AG04450 (cell line): Measurements from ENCODE around the gene CANT1. TPM values are rescaled to one million over a fixed set of nuclear protein-coding genes. Genes with fewer than 3 reads are reported as not detected.

Source experiments
- CTCF ChIA-PET: fragments of 300-600, 350-600 bp; formaldehyde crosslinking; extraction: SDS; loops from one replicate; lab custom pipeline; 2022; ENCODE audit warnings: antibody characterized with exemption, inconsistent platforms; lab: Charles Lee
- POLR2A ChIA-PET: fragments of 350-600 bp; formaldehyde crosslinking; extraction: SDS; loops from one replicate; lab custom pipeline; 2021; ENCODE audit warnings: antibody characterized with exemption, inconsistent platforms; lab: Yijun Ruan, JAX
- DNase-seq: peaks from one replicate; pipeline ENCODE4 v3.0.0-alpha.2; 2011; ENCODE audit warnings: low read depth, low spot score
- H3K27ac ChIP-seq: one replicate; pipeline ENCODE4 v1.5.1; 2012; ENCODE audit warnings: low read depth, low read length, control low read depth
- H3K27me3 ChIP-seq: one replicate; pipeline ENCODE4 v1.6.0; 2012; ENCODE audit warnings: low read length; ENCODE audit not compliant: control insufficient read depth, insufficient read depth
- H3K4me3 ChIP-seq: 2 replicates; pipeline ENCODE4 v1.5.1; 2011; ENCODE audit warnings: mild to moderate bottlenecking, low read depth, low read length, control low read depth
- H3K9me3 ChIP-seq: 2 replicates; pipeline ENCODE4 v1.5.1; 2012; ENCODE audit warnings: low read length; ENCODE audit not compliant: control insufficient read depth, insufficient read depth
- CTCF ChIP-seq: IDR thresholded peaks from 2 replicates; pipeline ENCODE4 v1.5.1; 2011; ENCODE audit warnings: low read depth, low read length, control low read depth, inconsistent platforms
- polyA plus RNA-seq: library from polyadenylated mRNA; depleted of rRNA; stranded (reverse); fragments of >200 nt; gene quantifications from 2 replicates; pipeline ENCODE4 v1.2.3, GENCODE V29; 2011

CANT1 gene
- polyA plus RNA-seq, 1 experiment = 61.6 TPM

GRCh38 chr17:79020631-79021301 lies 11.2 kb upstream of the CANT1 start:
- ChIA-PET POLR2A (interaction anchor here (0.6 kb wide), 1 partner anchor 90 kb away, joined by 3 read pairs; no protein-coding TSS in a partner anchor), CTCF (interaction anchor here (0.5 to 4.7 kb wide), 13 partner anchors 9 to 377 kb away, joined by 3 to 35 read pairs (median 4); partner anchors contain the start of gene ENGASE)
- H3K9me3 ChIP-seq = peaks cover under 1% of the 10 kb centered on the region; the same call in 1 of the 2 replicates
- H3K27ac ChIP-seq = no peak overlapping the region
- DNase-seq = no peak
- H3K4me3 ChIP-seq = no peak overlapping the region
- TF ChIP-seq CTCF = no peak
- peaks cover 3% of the 10 kb centered on the region for H3K27me3 ChIP-seq

GRCh38 chr17:79019632-79020584 lies 10.3 kb upstream of the CANT1 start:
- Histone ChIP-seq H3K27ac (no peak overlapping the region), H3K27me3 (peaks cover 3% of the 10 kb centered on the region), H3K4me3 (0 out of 2 replicates have a peak overlapping the region, but pooled peaks have one; percentile 0), H3K9me3 (peaks cover 5% of the 10 kb centered on the region)
- POLR2A ChIA-PET = no interaction called here
- CTCF ChIA-PET = interaction anchor here (0.5 to 4.7 kb wide), 14 partner anchors 10 to 380 kb away, joined by 3 to 35 read pairs (median 4); partner anchors contain the start of gene ENGASE
- peak; percentile 80 for TF ChIP-seq CTCF
- DNase-seq = peak; percentile 56

- ChIA-PET CTCF (interaction anchor here (0.7 to 4.7 kb wide), 6 partner anchors 23 to 381 kb away, joined by 3 to 35 read pairs (median 19); no protein-coding TSS in a partner anchor), POLR2A (no interaction called here)
- H3K4me3 ChIP-seq = no peak overlapping the region
- peaks cover 3% of the 10 kb centered on the region for H3K27me3 ChIP-seq
- no peak for DNase-seq
- no peak overlapping the region for H3K27ac ChIP-seq
- peaks cover 5% of the 10 kb centered on the region for H3K9me3 ChIP-seq
- no peak for TF ChIP-seq CTCF
These were observed 9.7 kb upstream of the CANT1 start for GRCh38 chr17:79019261-79019631.

GRCh38 chr17:79018370-79018695 lies 8.8 kb upstream of the CANT1 start:
- ChIA-PET CTCF (interaction anchor here (0.6 to 4.7 kb wide), 9 partner anchors 17 to 413 kb away, joined by 3 to 35 read pairs (median 7); no protein-coding TSS in a partner anchor), POLR2A (no interaction called here)
- Histone ChIP-seq H3K9me3 (peaks cover 5% of the 10 kb centered on the region), H3K27me3 (peaks cover 3% of the 10 kb centered on the region), H3K4me3 (no peak overlapping the region), H3K27ac (no peak overlapping the region)
- DNase-seq = no peak
- TF ChIP-seq CTCF = no peak
